K562 (cell line): ENCODE measurements around the gene CALU. TPM values are rescaled to one million over a fixed set of nuclear protein-coding genes. Genes with fewer than 3 reads are reported as not detected.
A peak's percentile ranks its signal among the peaks of the same experiment; 100 is the strongest.

Experiments
- ARID4B ChIP-seq: sonication (generic); formaldehyde crosslinking; IDR thresholded peaks from 2 replicates; pipeline ENCODE4 v1.8.0; 2022; ENCODE audit warnings: mild to moderate bottlenecking, missing genetic modification reagents
- CC2D1A ChIP-seq: fragments of 450-650 bp; IDR thresholded peaks from 2 replicates; pipeline ENCODE4 v1.6.1; 2017; ENCODE audit warnings: mild to moderate bottlenecking
- CCNT2 ChIP-seq: IDR thresholded peaks from 2 replicates; pipeline ENCODE4 v1.6.1; 2011; ENCODE audit warnings: borderline replicate concordance, low read depth, mild to moderate bottlenecking, moderate library complexity, mixed read lengths, low read length; ENCODE audit not compliant: insufficient read length; ENCODE audit errors: extremely low read depth
- GATAD2B ChIP-seq: fragments of 450-650 bp; IDR thresholded peaks from 2 replicates; pipeline ENCODE4 v1.6.1; 2017; ENCODE audit warnings: mild to moderate bottlenecking, borderline replicate concordance
- HBP1 ChIP-seq: fragments of 450-650 bp; formaldehyde crosslinking; IDR thresholded peaks from 2 replicates; pipeline ENCODE4 v1.4.0; 2022; ENCODE audit warnings: missing genetic modification characterization
- HMG20B ChIP-seq: fragments of 250-450 bp; sonication (Bioruptor Pico); IDR thresholded peaks from 2 replicates; pipeline ENCODE4 v1.5.0; 2021; ENCODE audit warnings: mild to moderate bottlenecking
- HMGN3 ChIP-seq: IDR thresholded peaks from 2 replicates; pipeline ENCODE4 v1.6.1; 2011; ENCODE audit warnings: borderline replicate concordance, low read depth, mild to moderate bottlenecking, mixed read lengths, low read length; ENCODE audit not compliant: insufficient read length; ENCODE audit errors: extremely low read depth
- KDM2B ChIP-seq: fragments of 250-450 bp; sonication (Bioruptor Pico); IDR thresholded peaks from 2 replicates; pipeline ENCODE4 v1.8.0; 2021; ENCODE audit warnings: mild to moderate bottlenecking, moderate library complexity
- MCM2 ChIP-seq: fragments of 450-650 bp; IDR thresholded peaks from 2 replicates; pipeline ENCODE4 v1.6.1; 2017; ENCODE audit warnings: low read depth, mild to moderate bottlenecking
- MLX ChIP-seq, 2 experiments: fragments of 450-650 bp in 1 of 2; sonication (generic) in 1 of 2; formaldehyde crosslinking; conservative IDR thresholded peaks; 2 replicates each; pipeline versions ENCODE4 v1.4.0 to v1.8.1; 2020 to 2022; ENCODE audit warnings: mild to moderate bottlenecking in 1 of 2, missing genetic modification reagents in 1 of 2
- NKRF ChIP-seq: fragments of 450-650 bp; IDR thresholded peaks from 2 replicates; pipeline ENCODE4 v1.6.1; 2016; ENCODE audit warnings: borderline replicate concordance
- NR1H2 ChIP-seq: sonication (generic); formaldehyde crosslinking; IDR thresholded peaks from 2 replicates; pipeline ENCODE4 v1.4.0; 2020; ENCODE audit warnings: mild to moderate bottlenecking, missing genetic modification reagents
- RBM15 ChIP-seq: fragments of 200-400 bp; formaldehyde crosslinking; IDR thresholded peaks from 2 replicates; pipeline ENCODE4 v1.6.1; 2018; ENCODE audit warnings: mild to moderate bottlenecking, low read length, moderate library complexity; ENCODE audit not compliant: insufficient read depth
- TOE1 ChIP-seq, 2 experiments: fragments of 450-650 bp in 1 of 2; sonication (generic) in 1 of 2; formaldehyde crosslinking in 1 of 2; IDR thresholded peaks; 2 replicates each; pipeline versions ENCODE4 v1.7.1 to v1.8.0; 2016 to 2022; ENCODE audit warnings: borderline replicate concordance in 2 of 2, mild to moderate bottlenecking in 2 of 2, antibody characterized with exemption in 1 of 2, inconsistent platforms in 1 of 2, low read depth in 1 of 2, missing genetic modification reagents in 1 of 2, moderate library complexity in 1 of 2
- TRIM28 ChIP-seq: fragments of 450-650 bp; IDR thresholded peaks from 2 replicates; pipeline ENCODE4 v1.6.1; 2017
- ZBTB43 ChIP-seq: sonication (generic); formaldehyde crosslinking; IDR thresholded peaks from 2 replicates; pipeline ENCODE4 v1.8.0; 2023; ENCODE audit warnings: mild to moderate bottlenecking, missing genetic modification reagents
- ZNF23 ChIP-seq: fragments of 250-450 bp; sonication (Bioruptor Pico); IDR thresholded peaks from 2 replicates; pipeline ENCODE4 v1.4.0; 2020; ENCODE audit warnings: mild to moderate bottlenecking
- polyA plus RNA-seq, 8 experiments: library from polyadenylated mRNA; depleted of rRNA in 4 of 8; stranded (reverse) in 5 of 8; unstranded in 3 of 8; fragments of >200 nt; fragmentation: Nextera tagmentation in 2 of 8; fragmentation: Illumina TruSeq in 1 of 8; extraction: Ambion mirVana in 2 of 8; extraction: Trizol in 1 of 8; gene quantifications; 2 replicates each; pipeline versions ENCODE4 v1.2.1 to v1.2.3, GENCODE V29; 2011 to 2014; ENCODE audit warnings: inconsistent platforms in 1 of 8, missing spikeins in 1 of 8
- total RNA-seq, 7 experiments: library from RNA; depleted of rRNA in 6 of 7; stranded (reverse); fragments of >200 nt in 6 of 7; fragmentation: Illumina TruSeq in 2 of 7; extraction: Trizol in 2 of 7; gene quantifications; 2 replicates each; pipeline versions ENCODE4 v1.2.1 to v1.2.3, GENCODE V29; 2011 to 2021; ENCODE audit warnings: low replicate concordance in 1 of 7

CALU gene
- total and polyA plus RNA-seq, 9 of the 15 experiments (the other 6 are each of a cell fraction or from before 2014, with no cell fraction given) = 166 to 286 (median 215) TPM

- 0 out of 2 replicates have a peak, but pooled peaks have one; percentile 28 for TF ChIP-seq HBP1 (CRISPR knock-in tag)
- no peak for TF ChIP-seq CCNT2
- no peak for TF ChIP-seq NR1H2 (CRISPR knock-in tag)
- TF ChIP-seq CC2D1A = peak; percentile 85
- peak; percentile 82; the same call in 1 of the 2 replicates for TF ChIP-seq TOE1 (IDR thresholded peaks at IDR 0.05; ENCODE audit: borderline replicate concordance)
- 0 out of 2 replicates have a peak, but pooled peaks have one; percentile 31 for TF ChIP-seq TOE1 (CRISPR knock-in tag; IDR thresholded peaks at IDR 0.05; ENCODE audit: borderline replicate concordance, low read depth)
- peak; percentile 61 for TF ChIP-seq HMGN3
- peak; percentile 89 for TF ChIP-seq KDM2B (CRISPR knock-in tag)
- TF ChIP-seq MCM2 = no peak
- TF ChIP-seq ZBTB43 = no peak
- no peak for TF ChIP-seq ARID4B (CRISPR knock-in tag)
- TF ChIP-seq TRIM28 = peak; percentile 89; the same call in 1 of the 2 replicates
- TF ChIP-seq NKRF = peak; percentile 60
- TF ChIP-seq RBM15 = no peak
- TF ChIP-seq GATAD2B = peak; percentile 51; the same call in 1 of the 2 replicates
- TF ChIP-seq MLX (CRISPR knock-in tag; conservative IDR thresholded peaks at IDR 0.05) = no peak
- no peak for TF ChIP-seq ZNF23 (CRISPR knock-in tag)
- no peak for TF ChIP-seq HMG20B (CRISPR knock-in tag)
Measured at GRCh38 chr7:128697302-128697905, 41.8 kb upstream of the CALU start (continued).
